ENCODE results near the gene HSPE1.
"Not testable (repeated sequence)": the region's sequence is repeated elsewhere in the genome, so short reads cannot be mapped to it uniquely, and the experiment has no call there.

Gene HSPE1

DNA sequence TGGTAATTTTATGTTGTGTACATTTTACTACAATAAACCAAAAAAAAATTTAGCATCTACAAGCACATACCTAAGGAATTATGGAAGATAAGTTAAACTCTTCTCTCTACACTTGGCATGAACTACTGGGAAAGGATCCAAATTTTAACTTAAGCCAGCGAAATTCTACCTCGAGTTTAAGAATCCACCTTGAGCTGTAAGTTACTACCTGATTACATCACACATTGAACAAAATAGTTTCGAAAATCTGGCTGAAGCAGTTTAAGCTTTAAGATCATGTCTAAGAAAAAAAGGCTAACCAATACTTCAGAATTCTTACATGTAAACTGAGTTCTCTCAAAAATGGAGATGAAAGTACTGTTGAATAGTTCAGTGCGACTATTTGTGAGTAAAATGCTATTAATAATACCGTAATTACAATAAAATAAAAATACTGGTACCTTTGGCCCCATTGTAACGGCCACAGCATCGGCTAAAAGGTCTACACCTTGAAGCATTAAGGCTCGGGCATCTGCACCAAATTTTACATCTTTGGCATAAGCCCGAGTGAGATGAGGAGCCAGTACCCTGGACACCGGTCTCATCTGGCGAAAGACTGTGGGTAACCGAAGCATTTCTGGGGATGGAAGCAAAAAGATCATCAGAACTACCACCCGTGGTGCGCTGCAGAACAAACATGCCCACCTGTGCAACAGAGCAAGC, 1.8 kb upstream of the HSPE1 start:
- no peak for DNase-seq (ENCODE audit: low read depth)

DNA sequence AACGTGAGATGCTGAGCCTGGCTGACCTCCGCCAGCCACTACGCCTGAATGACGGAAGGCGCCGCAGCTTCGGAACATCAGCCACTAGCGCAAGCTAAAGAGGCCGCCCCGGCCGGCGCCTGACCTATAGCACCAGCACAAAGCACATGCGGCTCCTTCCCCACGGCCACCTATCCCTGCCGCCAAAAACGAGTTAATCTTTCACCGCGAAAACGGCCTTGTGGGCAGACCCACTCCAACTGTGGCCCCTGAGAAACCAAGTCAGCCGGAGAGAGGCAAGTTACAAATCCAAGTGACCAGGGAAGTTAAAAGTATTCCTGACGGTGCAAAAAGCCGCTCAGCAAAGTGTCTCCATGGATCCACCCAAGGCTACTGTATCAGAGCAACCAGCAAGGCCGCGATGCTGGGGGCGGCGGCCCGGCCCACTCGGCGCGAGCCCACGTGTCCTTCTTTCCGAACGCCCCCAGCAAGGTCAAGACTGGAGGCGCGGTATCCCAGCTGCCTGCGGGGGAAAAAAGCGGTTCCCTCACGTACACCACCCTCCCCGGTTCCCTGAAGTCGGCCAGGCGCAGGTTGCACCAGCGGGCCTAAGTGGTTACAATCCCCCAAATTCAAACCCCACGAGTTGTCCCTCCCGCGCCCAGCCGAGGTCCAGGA, 1.1 kb upstream of the HSPE1 start:
- DNase-seq (ENCODE audit: low read depth): peak; percentile 48

DNA sequence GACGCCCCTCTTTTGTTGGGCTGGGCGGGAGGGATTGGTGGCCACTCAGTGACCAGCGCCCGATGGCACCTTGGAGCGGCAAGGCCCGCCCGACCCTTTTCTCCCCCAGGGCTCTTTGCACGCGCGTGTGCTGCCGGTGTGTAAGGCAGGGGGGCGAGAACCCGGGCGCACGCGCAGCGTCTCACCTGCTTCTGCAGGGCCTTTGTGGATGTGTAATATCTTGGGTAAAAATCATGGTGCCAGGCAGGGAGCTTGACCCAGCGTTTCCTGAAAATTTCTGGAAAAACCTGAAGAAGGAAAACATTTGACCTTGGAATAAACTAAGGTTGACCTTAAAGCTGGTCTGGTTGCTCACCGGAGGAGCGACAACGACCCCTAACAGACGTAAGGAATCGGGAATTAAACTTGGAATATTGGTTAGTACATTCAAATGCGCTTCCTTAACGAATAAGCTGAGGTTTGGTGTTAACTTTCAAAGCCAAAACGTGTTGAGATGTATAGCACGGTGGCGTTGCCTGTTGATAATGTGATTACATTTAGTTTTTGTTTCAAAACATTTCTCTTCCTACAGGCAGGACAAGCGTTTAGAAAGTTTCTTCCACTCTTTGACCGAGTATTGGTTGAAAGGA, 438 bp downstream of the HSPE1 start:
- DNase-seq (ENCODE audit: low read depth): peak; percentile 20

DNA sequence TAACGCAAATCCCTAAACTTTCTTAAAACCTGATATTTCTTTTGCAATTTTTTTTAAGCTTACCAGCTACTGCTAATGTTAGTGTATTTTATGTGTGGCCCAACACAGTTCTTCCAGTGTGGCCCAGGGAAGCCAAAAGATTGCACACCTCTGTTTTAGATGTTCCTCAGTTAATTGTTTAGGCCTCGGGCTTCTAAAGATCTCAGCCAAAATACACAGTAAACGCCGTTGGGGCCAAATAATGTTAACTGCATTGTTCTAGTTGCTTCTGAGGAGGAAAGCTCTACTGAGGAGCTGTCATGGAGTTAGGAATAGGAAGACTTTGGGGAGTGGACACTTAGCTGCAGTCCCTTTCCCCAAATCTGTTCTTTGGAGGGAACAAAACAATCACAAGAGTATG, 2.0 kb downstream of the HSPE1 start:
- no peak for DNase-seq (ENCODE audit: low read depth)

DNA sequence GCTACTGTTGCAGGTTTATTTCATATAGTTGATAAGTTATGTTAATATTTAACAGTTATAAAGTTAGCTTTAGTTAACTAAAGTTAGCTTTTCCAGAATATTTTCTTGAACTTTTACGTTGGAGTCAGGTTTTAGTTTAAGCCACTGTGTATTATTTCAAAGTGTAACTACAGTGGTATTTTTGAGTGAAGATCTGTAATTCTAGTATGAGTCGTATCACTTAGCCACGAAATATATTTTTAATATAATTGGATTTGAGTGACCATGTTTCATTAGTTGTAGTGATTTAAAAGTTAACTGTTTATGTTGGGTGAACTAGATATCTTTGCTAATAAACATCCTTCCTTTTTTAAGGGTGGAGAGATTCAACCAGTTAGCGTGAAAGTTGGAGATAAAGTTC, 2.5 kb downstream of the HSPE1 start:
- no peak for DNase-seq (ENCODE audit: low read depth)

DNA sequence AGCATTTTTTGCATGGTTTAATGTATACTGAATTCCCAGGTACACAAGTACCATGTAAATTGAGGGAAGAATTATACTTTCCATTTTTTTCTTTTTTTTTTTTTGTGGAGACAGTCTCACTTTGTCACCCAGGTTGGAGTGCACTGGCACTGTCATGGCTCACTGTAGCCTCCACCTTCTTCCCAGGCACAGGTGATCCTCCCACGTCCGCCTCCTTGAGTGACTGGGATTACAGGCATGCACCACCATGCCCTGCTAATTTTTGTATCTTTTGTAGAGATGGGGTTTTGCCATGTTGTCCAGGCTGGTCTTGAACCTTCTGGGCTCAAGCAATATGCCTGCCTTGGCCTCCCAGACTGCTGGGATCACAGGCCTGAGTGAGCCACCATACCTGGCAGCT, 3.8 kb downstream of the HSPE1 start:
- DNase-seq (ENCODE audit: low read depth): no peak

DNA sequence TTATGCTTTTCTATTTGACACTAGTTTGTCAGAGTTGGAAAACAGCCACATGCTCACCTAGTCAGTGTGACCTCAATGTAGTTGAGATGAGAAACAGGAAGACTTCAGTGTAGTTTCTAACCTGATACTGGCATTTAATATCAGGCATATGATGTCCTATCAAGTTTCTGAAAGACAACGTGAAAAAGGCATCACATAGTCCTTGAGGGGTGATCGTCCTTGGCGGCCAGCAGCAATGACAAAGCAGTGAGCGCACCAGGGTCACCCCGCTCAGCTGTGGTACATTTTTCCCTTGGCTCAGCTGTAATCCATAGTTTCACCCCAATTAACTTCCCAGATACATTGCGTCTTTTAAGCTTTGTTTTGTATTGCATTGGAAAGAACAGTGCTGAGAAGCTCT, 4.3 kb downstream of the HSPE1 start:
- DNase-seq (ENCODE audit: low read depth): no peak

DNA sequence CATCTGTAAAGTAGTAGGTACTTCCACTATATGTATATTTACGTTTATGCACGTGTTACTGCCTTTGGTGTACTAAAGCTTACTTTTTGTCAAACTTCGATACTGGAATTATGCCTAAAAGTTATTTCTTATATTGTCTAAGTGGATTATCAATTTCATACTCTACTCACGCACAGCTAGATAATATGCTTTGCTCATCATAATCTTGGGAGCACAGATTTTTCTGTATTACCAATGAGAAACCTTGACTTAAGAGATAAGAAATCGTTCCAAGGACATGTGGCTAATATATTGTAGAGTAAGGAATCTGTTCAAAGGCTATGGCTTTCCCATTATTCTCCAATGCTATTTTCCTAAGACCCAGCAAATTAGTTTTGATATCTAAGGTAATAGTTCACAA, 6.5 kb downstream of the HSPE1 start:
- no peak for DNase-seq (ENCODE audit: low read depth)

DNA sequence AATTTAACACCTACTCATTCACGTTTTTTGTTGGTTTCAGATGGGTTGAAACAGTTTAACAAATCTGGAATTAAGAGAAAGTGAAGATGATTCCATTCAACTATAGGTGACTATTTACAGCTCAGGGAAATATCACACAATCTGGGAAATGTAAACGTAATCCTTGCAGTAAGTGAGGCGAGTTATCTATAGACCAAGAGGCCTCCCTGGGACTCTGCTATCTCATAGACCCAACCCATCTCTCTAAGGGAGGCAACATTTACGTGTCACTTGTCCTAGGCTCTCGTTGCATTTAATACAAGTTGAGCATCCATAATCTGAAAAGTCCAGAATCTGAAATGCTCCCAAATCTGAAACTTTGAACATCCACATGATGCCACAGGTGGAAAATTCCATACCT, 13.7 kb downstream of the HSPE1 start:
- DNase-seq (ENCODE audit: low read depth): no peak

DNA sequence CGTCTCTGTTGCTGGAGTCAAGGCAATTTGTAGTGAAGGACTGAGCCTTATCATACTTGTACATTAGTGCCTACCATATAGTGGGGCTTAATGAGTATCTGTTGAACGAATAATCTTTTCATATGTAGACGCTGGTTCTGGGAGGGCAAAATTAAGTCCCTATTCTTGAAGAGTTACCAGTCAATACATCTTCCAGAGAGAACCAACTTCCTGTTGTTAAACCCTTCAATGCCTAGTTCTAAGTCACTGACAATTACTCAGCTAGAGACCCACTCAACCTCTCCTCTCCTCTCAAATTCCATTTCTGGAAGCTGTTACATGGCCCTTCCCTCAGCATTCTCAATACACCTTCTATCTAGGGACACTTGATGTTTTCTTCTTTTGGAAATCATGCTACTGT, 14.6 kb downstream of the HSPE1 start:
- DNase-seq (ENCODE audit: low read depth): no peak

DNA sequence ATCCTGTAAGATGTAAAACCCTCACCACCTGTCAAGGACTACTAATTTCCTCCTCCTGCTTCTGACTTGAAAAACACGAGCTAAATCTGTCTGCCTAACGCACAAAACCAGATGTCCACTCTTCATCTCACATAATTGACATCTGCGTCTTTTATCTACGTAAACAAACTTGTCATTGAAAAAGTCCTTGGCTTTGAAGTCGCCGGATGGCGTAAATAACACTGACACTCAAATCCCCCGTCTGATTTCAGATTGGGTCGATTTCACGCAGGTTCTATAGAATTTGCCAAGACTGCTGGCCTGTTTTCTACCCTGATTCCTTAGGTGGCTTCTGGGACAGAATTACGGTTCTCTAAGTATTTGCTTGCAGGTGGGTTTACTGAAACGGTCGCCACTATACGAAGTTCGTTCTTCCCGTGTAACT, 15.1 kb downstream of the HSPE1 start:
- DNase-seq (ENCODE audit: low read depth): no peak

DNA sequence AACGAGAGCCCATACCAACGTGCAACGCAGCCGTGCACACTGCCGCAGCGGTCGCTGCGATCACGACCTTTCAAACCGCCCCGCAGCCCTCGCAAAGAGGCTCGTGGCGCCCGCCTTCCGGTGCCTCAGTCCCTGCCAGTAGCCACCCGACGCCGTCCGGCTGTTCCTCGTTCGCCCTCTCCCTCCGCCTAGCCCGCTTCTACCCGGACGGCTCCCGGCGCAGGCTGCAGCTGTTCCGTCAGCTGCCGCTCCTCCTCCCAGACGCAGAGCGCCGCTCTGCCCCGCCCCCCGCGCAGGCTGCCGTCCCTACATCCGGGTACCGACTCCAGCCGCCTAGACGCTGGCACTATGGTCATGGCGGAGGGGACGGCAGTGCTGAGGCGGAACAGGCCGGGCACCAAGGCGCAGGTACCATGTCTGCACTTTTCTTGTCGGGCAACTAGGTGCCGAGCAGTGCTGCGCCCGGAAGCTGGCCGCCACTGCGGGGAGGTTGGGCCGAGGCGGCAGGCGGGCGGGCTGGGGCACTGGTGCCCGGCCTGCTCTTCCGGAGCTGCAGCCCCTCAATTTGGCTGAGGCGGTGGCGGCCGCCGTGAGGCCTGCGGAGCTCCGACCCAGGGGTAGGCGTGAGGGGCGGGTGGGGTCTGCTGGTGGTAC, 15.7 kb downstream of the HSPE1 start, which contains the start of gene MOB4:
MOB4 (plus strand) TSS at position 328 of the 654 bp plus-strand sequence; CDS start at position 349, 21 bp downstream.
- DNase-seq (ENCODE audit: low read depth): peak; percentile 89

DNA sequence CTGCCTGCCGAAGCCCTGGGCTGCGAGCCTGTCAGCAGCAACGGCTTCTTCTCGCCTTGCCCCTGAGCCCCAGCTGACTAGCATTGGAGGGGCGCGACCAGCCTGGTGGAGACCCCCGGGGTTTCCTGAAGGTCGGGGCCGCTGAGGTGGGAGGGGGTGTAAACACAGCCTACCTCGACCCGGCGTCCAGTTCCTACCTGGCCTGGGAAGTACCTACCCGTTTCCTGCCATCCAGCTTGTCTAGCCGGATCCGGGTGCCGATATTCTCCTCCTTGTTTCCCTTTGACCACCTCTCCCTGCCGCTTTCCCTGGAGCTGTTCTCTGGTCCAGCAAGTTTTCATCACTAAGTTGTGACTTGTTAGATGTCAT, 16.2 kb downstream of the HSPE1 start:
- peak; percentile 27 for DNase-seq (ENCODE audit: low read depth)

DNA sequence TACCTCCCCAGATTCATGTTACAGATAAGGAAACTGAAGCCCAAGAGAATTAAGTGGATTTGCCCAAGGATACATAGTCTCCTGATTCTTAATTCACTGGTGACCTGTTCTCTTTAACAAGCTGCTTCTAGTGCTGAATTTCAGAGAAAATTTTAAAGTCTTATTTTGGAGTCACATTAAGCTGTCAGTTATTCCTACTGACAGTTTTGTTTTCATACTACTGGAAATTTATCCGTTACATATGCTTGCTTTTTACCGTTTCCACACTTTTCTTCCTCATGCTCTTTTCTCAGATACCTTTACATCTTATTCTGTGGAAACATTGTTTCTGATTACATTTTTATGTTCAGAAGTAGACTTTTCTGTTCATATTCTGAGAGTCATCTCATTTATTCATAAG, 17.0 kb downstream of the HSPE1 start:
- DNase-seq (ENCODE audit: low read depth): no peak

DNA sequence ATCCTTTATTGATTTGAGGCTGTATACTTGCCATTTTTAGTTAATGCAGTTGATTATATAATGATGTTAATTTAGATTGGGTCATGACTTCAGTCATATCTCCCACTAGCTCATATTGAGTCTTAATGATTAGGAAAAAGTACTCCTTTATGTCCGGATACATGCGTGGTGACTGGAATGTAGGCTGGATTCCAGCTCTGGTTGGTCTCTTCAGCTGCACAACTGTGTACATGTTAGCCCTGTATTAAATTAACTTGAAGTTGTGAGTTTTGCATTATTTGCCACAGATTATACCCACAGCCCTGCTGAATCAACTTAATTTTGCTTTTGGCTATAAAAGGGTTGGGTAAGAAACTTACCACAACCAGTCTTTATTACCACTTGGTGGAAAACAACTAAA, 38.2 kb downstream of the HSPE1 start:
- peak; percentile 8 for DNase-seq (ENCODE audit: low read depth)

DNA sequence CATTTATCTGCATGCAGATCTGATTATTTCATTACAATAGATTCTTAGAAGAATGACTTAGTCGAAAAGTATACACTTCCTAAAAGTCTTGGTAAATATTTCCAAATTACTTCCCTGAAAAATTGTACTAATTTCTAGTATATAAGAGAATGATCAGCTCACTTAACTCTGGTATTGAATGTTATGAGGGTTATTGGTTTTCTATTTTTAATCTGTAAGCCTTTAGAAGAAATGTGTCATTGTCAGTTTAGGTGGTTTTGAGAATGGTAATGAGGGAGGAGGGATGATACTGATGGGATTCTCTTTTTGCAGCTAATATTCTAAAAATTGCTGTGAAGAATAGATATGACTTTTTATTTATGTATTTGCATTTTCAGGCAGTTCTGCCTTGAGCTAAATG, 39.6 kb downstream of the HSPE1 start:
- DNase-seq (ENCODE audit: low read depth): no peak

DNA sequence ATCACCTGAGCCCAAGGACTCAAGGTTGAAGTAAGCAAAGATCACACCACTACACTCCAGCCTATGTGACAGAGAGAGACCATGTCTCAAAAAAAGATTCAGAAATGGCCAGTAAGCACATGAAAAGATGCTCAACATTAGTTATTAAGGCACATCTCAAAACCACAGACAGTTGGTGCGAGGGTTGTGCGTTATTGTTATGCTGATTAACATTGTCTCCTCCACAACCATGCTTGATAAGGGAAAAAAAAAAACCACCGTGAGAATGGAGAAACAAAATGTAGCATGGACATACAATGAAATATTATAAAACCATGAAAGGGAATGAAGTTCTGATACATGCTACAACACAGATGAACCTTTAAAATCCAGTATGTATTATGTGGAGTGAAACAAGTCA, 43.0 kb downstream of the HSPE1 start:
- no peak for DNase-seq (ENCODE audit: low read depth)

DNA sequence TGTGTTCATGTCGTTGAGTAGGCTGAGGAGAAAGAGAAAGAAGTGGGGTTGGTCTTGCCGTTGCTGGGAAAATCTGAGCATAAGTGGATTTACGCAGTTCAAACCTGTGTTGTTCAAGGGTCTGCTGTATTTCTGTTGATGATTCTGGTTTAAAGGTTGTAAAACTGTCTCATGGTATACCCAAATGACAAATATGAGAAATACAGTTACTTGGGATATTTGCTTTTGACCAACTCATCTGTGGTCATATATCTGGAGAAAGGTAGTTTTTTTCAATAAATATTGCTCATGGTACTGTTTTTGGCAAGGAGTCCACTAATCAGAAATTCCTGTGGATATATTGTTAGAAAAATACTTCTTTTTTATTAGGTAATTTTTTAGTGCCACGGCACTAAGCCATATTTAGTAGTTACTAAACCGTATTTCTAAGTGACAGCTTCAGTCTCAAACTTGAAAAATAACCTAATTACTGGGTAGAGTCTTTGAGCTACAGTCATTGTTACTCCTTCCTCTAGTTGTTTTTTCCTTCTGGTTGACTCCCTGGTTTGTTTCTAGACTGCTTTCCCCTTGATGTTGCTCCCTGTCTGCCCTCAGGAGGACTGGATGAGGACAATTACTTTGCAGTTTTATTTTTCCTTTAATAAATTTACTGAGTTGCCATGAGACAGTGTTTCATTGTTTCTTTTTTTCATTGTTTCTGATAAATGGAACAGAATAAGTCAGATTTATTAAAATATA, 47.2 kb downstream of the HSPE1 start:
- DNase-seq (ENCODE audit: low read depth): no peak

DNA sequence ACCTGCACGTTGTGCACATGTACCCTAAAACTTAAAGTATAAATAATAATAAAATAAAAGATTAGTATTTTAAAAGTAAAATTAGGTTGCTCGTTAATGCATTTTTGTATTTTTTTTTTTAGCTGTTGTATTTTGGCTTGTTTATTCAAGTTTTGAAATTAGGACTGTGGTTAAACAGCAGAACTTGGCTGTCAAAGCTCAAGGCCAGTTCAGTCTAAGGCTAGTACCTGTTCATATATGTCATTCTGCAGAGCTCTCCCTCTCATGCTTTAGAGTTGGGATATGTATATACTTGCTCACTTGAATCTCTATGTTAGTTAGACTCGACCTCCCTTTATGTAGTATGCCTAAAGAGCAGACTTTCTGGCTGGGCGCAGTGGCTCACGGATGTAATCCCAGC, 48.4 kb downstream of the HSPE1 start:
- no peak for DNase-seq (ENCODE audit: low read depth)

DNA sequence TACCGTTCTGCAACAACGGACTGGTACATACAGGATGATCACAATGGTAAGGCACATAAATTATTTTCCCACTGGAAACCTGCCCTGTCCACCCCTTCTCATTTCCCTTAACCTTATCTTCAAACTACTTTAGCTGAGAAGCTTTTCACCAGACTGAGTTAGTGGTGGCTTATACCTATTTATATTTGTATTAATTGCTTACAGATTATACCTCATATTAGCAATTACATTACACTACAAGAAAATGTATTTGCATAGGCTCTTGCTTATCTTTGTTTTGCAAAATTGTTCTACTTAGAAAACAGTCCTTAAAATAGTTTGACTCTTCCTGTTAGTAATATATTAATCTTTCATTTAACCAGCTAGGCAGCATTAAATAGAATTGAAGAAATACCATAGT, 51.1 kb downstream of the HSPE1 start:
- DNase-seq (ENCODE audit: low read depth): not testable (repeated sequence)

Data from amniotic epithelial cell (primary cell).